ENCODE data around the gene CPSF4L.

CPSF4L gene

GRCh38 chr17:73232587-73233373 is 28.9 kb downstream of the CPSF4L start:
- DNase-seq (ENCODE audit: low spot score), result peak; percentile 35

GRCh38 chr17:73231841-73232586 is 29.7 kb downstream of the CPSF4L start:
- peak; percentile 96 for DNase-seq (ENCODE audit: low spot score)

DNA sequence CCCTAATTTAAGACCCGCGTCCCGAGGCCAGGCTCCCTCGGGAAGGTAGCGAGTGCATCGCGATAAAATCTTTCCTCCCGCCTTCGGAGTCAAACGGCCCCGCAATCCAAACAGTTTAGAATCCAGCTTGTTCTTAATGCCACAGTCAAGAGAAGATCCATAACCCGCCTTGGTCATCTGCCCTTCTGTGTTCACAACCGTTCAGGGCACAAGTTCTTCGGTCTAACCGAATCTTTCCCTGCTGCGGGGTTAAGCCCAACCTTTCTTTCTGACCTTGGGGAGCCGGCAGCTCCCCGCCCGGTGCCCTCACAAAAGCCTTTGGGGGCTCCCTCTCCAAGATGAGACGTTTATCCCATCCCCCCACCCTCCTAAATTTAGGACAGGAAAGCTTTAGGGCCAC is 30.3 kb downstream of the CPSF4L start:
- DNase-seq (ENCODE audit: low spot score), result no peak

DNA sequence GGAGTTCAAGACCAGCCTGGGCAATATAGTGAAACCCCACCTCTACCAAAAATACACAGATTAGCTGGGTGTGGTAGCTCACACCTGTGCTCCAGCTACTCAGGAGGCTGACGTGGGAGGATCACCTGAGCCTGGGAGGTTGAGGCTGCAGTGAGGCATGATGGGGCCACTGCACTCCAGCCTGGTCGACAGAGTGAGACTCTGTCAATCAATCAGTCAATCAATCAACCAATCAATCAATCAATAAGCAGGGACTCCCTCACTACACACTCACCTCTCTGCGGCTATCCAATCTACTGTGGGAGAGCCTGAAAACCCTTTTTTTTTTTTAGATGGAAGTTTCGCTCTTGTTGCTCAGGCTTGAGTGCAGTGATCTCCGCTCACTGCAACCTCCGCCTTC is 31.6 kb downstream of the CPSF4L start:
- DNase-seq (ENCODE audit: low spot score), result no peak

DNA sequence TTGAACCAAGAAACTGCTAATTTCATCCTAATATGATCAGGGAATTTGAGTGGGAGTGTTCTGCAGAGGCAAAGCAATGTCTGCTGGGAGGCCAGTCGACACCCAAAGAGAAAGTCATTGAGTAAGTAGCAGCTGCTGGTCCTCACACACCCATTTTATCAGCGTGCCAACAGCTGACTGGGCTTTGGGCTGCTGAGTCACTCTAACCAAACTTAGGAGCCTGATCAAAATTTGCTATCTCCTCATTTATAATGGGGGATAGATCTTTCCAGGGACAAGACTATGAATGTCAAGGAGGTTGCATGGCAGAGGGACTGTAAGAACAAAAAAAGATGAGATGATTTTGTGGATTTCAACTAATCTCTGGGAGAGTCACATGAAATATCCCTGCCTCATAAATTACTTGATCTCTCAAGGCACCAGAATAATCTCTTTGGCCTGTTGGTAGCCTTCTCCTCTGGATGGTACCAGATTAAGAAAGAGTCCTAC is 32.9 kb downstream of the CPSF4L start:
- peak; percentile 64 for DNase-seq (ENCODE audit: low spot score)

- no peak for DNase-seq (ENCODE audit: low spot score)
These were observed 33.7 kb downstream of the CPSF4L start for GRCh38 chr17:73227944-73228343.

- no peak for DNase-seq (ENCODE audit: low spot score)
These were observed 34.3 kb downstream of the CPSF4L start for GRCh38 chr17:73227379-73227778.

DNA sequence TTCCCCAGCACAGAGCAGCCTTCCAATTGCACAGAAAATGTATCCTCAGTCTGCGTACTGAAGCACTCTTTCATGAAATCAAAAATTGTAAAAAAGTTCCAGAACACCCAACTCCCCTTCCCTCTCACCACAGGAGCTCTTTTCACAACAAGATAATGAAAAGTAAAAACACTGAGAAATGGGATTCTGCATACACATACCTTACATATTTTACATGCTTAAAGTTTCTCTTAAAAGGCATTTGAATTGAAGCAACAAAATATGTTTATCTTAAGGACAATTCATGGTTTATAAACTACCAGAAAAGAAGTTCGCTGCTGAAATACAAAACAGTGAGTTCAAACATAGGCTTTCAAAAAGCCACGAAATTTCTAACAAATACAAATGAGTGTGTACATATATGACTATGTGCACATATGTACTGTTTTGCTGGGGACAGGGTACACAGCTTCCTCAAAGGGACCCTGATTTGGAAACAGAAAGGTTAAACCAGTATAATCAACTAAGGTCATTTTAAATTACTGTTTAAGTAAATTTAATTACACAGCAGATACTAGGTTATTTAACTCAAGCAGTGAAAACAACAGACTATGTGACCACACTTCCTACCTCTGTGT is 35.0 kb downstream of the CPSF4L start:
- no peak for DNase-seq (ENCODE audit: low spot score)

DNA sequence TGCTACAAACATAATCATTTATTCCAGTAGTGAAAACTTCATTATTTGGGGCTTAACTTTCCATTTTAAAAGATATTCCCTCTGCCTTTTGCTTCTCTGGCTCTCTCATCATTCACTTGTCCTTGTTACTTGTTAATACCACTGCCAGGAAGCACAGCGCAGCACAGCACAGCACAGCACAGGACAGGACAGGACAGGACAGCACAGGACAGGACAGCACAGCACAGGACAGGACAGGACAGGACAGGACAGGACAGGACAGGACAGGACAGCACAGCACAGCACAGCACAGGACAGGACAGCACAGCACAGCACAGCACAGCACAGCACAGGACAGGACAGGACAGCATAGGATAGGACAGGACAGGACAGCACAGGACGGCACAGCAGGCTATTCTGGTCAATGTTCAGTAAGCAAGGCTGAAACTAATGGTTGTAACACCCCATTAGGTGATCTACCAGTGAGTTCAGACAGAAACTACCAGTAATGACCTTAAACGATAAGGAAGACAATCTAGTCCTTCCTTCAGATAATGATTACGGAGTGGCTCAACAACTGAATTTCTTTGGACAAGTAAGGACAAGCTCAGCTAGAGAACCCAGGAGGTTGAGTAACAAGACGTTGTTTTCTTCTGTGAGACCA is 36.9 kb downstream of the CPSF4L start:
- no peak for DNase-seq (ENCODE audit: low spot score)

GRCh38 chr17:73224237-73224636 is 37.4 kb downstream of the CPSF4L start:
- no peak for DNase-seq (ENCODE audit: low spot score)

DNA sequence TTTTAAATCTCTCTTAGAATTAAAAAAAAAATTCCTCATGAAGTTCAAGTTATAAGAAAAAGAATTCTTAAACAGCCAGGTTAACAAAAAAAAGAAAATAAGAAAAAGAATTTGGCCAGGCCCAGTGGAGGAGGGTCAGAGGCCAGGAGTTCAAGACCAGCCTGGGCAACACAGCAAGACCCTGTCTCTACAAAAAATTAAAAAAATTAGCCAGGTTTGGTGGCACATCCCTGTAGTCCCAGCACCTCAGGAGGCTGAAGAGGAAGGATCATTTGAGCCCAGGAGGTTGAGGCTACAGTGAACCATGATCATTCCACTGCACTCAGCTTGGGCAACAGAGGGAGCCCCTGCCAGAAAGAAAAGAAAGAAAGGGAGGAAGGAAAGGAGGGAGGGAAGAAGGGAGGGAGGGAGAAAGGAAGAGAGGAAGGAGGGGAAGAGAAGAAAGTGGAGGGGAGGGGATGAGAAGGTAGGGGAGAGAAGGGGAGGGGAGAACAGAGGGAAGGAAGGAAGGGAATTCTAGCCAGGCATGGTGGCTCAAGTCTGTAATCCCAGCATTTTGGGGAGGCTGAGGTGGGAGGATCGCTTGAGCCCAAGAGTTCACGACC is 38.0 kb downstream of the CPSF4L start:
- DNase-seq (ENCODE audit: low spot score), result no peak

DNA sequence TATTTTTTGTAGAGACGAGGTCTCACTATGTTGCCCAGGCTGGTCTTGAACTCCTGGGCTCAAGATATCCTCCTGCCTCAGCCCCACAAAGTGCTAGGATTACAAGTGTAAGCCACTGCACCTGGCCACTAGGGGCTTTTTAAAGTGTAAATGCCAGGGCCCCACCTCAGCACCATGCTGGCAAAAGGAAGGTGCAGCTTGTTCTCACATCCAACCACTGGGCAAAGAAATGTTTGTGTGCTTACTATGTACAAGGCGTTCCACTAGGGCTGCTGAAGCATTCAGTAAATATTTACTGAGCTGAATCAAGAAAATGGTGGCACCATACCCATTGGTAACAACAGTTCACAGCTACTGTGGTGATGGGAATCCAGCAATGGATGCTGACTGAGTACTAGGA is 46.2 kb downstream of the CPSF4L start:
- DNase-seq (ENCODE audit: low spot score), result no peak

DNA sequence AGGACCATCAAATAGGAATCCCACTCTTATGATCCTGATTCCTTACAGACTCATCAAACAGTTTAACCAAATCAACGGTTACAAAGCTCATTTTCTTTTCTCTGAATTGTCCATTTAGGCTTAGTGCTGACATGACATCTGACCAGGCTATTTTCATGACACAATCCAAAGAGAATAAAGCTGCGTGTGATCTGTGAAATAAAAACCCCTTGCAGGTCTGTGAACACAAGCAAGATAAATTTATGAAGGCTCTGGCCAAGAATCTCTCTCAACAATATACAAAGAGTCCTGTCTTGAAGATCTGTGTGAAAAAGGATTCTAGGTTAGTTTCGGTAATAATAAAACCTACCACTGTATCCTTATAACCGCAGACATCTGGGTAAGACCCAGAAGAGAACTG is 46.8 kb downstream of the CPSF4L start:
- no peak for DNase-seq (ENCODE audit: low spot score)

DNA sequence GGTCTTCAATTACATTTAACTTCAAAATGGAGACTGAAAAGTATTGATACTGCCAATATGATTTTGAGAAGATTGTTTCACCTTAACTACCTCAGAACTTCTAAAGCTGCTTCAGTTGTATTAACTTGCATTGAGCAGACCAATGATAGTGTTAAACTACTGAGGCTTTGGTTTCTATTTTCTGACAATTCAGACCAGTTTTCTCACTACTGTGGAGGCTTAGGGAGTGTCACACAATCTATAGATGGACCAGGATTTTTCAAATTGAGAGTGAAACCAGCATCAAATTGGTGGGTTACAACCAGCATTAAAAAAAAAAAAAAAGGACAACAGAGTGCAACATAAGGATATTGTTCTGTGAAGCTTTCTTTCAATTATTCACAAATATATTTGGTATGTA is 47.7 kb downstream of the CPSF4L start:
- DNase-seq (ENCODE audit: low spot score), result no peak

- no peak for DNase-seq (ENCODE audit: low spot score)
These were observed 49.9 kb downstream of the CPSF4L start for GRCh38 chr17:73211745-73212144.

GRCh38 chr17:73210002-73210678 is 51.5 kb downstream of the CPSF4L start:
- DNase-seq (ENCODE audit: low spot score), result no peak

DNA sequence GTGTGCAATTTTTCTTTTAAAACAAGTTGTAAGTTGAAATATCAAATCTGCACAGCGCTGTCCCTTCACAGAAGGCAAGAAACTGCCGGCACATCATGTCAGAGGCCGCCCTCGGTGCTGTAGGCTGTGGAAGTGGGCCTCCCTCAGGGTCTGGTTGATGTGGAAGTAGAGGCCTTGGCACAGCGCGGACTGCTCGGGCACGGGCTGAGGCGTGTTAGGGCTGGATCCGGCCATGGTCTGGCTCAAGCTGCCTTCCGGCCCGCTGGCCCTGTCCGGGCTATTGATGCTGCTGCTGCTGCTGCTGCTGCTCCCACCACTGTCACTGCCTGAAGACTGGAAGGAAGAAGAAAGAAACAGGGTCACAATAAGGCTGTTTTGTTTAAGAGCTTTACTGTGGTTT is 52.2 kb downstream of the CPSF4L start:
- no peak for DNase-seq (ENCODE audit: low spot score)

DNA sequence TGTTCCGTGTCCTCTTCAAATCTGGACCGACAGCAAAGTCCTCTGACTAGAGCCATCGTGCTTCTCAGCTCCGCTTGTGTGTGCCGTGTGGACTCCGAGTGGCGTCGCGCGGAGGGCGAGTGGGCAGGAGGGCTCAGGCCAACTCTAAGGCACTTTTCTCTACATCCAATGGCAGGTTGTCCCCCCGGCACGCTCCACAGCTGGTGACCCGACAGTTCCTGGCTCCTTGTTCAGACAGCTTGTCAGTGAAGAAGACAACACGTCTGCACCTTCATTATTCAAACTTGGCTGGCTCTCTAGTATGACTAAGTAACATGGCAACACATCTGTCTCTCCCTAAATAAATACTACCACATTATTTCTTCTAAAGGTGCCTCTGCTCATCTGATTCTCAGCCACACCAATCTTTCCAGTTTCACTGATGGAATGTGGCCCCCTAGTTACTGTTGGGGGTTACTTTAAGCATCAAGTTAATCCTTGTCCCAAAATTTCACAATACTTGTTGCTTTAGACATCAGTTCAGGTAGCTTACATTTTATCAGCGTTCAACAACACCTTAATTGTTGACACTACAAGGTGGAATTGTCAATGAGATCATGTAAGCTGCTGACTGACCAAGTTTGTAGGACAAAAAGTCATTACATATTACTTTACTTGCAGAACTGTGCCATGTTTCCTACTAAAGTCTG is 53.4 kb downstream of the CPSF4L start:
- DNase-seq (ENCODE audit: low spot score), result no peak

DNA sequence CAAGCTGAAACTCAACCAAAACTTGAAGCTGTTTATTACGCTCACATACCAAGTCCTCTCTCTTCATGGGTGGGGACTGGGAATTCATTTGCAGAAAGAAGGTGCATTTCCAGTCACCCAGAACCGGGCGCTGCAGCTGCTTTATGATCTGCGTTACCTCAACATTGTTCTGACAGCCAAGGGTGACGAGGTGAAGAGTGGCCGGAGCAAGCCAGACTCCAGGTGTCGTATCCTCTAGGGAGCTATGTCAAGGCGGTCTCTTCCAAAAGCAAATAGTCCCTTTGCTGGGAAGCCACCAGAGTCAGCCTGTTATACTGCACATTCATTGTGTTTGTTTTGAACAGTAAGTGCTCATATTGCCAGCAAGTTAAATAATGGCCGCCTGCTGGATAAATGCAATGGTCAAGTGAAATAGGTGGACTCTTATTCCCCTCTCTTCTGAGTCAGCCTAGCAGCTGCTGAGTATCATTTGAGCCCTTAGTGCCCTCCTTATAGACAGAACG is 56.2 kb downstream of the CPSF4L start:
- no peak for DNase-seq (ENCODE audit: low spot score)

- DNase-seq (ENCODE audit: low spot score), result no peak
These were observed 57.7 kb downstream of the CPSF4L start for GRCh38 chr17:73203788-73204479.
